GM12878 (cell line): ENCODE data around the gene PKN2. TPM values are rescaled to one million over a fixed set of nuclear protein-coding genes. Genes with fewer than 3 reads are reported as not detected.

Experiments
- ATAC-seq: fragments of 200-7000 bp; cut with Tn5 transposase; 3 replicates; pipeline ENCODE4 v1.9.1; 2020; ENCODE audit warnings: mild to moderate bottlenecking, moderate library complexity
- BruUV-seq: library from RNA; stranded (reverse); fragments of 400-500 nt; replicated peaks from 2 replicates; lab custom pipeline; 2021; lab: Mats Ljungman, UMichigan
- CTCF ChIA-PET: fragments of 300-600 bp; sonication (Branson Sonifier 250); formaldehyde crosslinking; extraction: SDS; loops from one replicate; lab custom pipeline; 2021; ENCODE audit warnings: inconsistent platforms; lab: Yijun Ruan, JAX
- POLR2A ChIA-PET: fragments of 350-600 bp; formaldehyde crosslinking; extraction: SDS; loops from one replicate; lab custom pipeline; 2021; ENCODE audit warnings: inconsistent platforms; lab: Charles Lee
- RAD21 ChIA-PET: fragments of 300-600 bp; sonication (Branson Sonifier 250); formaldehyde crosslinking; loops from one replicate; lab custom pipeline; 2023; ENCODE audit warnings: antibody characterized with exemption; ENCODE audit not compliant: unreplicated experiment; lab: Charles Lee
- SMC1A ChIA-PET: fragments of 300-600 bp; sonication (Branson Sonifier 250); formaldehyde crosslinking; loops from one replicate; lab custom pipeline; 2023; ENCODE audit not compliant: unreplicated experiment, uncharacterized antibody; lab: Charles Lee
- DNase-seq: peaks from one replicate; pipeline ENCODE4 v3.0.0-alpha.2; 2011; ENCODE audit warnings: low read depth, low spot score
- FAIRE-seq: peaks from 3 replicates; lab custom pipeline; 2011; peaks lifted over from hg19 to GRCh38; lab: Jason Lieb, UNC
- H2AFZ ChIP-seq: 2 replicates; pipeline ENCODE4 v1.6.0; 2011; ENCODE audit warnings: low read depth, low read length, control low read depth; ENCODE audit not compliant: control insufficient read depth
- H3K27ac ChIP-seq: 2 replicates; pipeline ENCODE4 v1.5.1; 2011; ENCODE audit warnings: control low read depth; ENCODE audit not compliant: control insufficient read depth, insufficient read depth
- H3K27me3 ChIP-seq, 2 experiments: replicated peaks in 1 of 2; 2 replicates each; pipeline versions ENCODE4 v1.6.0 to v1.6.1; 2011; ENCODE audit warnings: low read length in 1 of 2; ENCODE audit not compliant: control insufficient read depth in 2 of 2, insufficient read depth in 2 of 2
- H3K36me3 ChIP-seq, 2 experiments: 2 replicates each; pipeline ENCODE4 v1.5.1; 2011; ENCODE audit warnings: low read length in 1 of 2; ENCODE audit not compliant: control insufficient read depth in 2 of 2, insufficient read depth in 2 of 2
- H3K4me1 ChIP-seq: 2 replicates; pipeline ENCODE4 v1.6.1; 2011; ENCODE audit warnings: mild to moderate bottlenecking, low read length, moderate library complexity, mixed read lengths; ENCODE audit not compliant: control insufficient read depth, insufficient read depth
- H3K4me2 ChIP-seq: 2 replicates; pipeline ENCODE4 v1.6.0; 2011; ENCODE audit warnings: control low read depth; ENCODE audit not compliant: control insufficient read depth, insufficient read depth
- H3K4me3 ChIP-seq: fragments of 200-600 bp; sonication (generic); 2 replicates; pipeline ENCODE4 v1.5.1; 2016
- H3K79me2 ChIP-seq: 2 replicates; pipeline ENCODE4 v1.6.0; 2011; ENCODE audit warnings: low read length; ENCODE audit not compliant: control insufficient read depth, insufficient read depth
- H3K9ac ChIP-seq: 2 replicates; pipeline ENCODE4 v1.8.0; 2011; ENCODE audit warnings: low read length, control low read depth, mixed read lengths; ENCODE audit not compliant: control insufficient read depth, insufficient read depth
- H3K9me3 ChIP-seq: replicated peaks from 3 replicates; pipeline ENCODE4 v1.5.1; 2011; ENCODE audit warnings: mild to moderate bottlenecking, low read length; ENCODE audit not compliant: control insufficient read depth, insufficient read depth
- H4K20me1 ChIP-seq: 2 replicates; pipeline ENCODE4 v1.6.0; 2011; ENCODE audit not compliant: control insufficient read depth, insufficient read depth
- CHD2 ChIP-seq: IDR thresholded peaks from 2 replicates; pipeline ENCODE4 v1.6.1; 2011; ENCODE audit warnings: low read depth, low read length, improper control_type of control experiment, borderline replicate concordance
- MYB ChIP-seq: fragments of 150-350 bp; IDR thresholded peaks from 2 replicates; pipeline ENCODE4 v1.6.1; 2014; ENCODE audit warnings: mild to moderate bottlenecking, low read depth, low read length, borderline replicate concordance
- WGBS: methylation state at CpG from one replicate; pipeline ENCODE4 v1.1.6; 2016; ENCODE audit warnings: low lambda C conversion rate; ENCODE audit not compliant: insufficient replicate concordance, insufficient coverage; ENCODE audit errors: missing lambda C conversion rate; 5-methylcytosine and 5-hydroxymethylcytosine counted together
- in situ Hi-C: fragments of 300-500 bp; cut with MboI; formaldehyde crosslinking; loops from 9 replicates; pipeline ENCODE4 v1.14.3; 2018; ENCODE audit warnings: mixed read lengths
- intact Hi-C: fragments of 100-400 bp; cut with micrococcal nuclease; formaldehyde crosslinking; loops from one replicate; pipeline ENCODE4 v1.14.2; 2022; ENCODE audit not compliant: unreplicated experiment
- polyA plus RNA-seq, 11 experiments: library from polyadenylated mRNA; depleted of rRNA in 4 of 11; unstranded in 6 of 11; stranded (reverse) in 5 of 11; fragments of >200 nt; fragmentation: Nextera tagmentation in 4 of 11; fragmentation: Illumina TruSeq in 1 of 11; extraction: Ambion mirVana in 4 of 11; extraction: Trizol in 1 of 11; gene quantifications; 1 replicate in 1 of 11; 2 replicates in 10 of 11; pipeline versions ENCODE4 v1.2.1 to v1.2.3, GENCODE V29; 2011 to 2016; ENCODE audit warnings: inconsistent platforms in 2 of 11, missing spikeins in 2 of 11, low read depth in 1 of 11
- total RNA-seq, 4 experiments: library from RNA; depleted of rRNA in 3 of 4; stranded (reverse); fragments of >200 nt in 3 of 4; fragmentation: Illumina TruSeq in 1 of 4; extraction: Trizol in 1 of 4; gene quantifications; 2 replicates each; pipeline versions ENCODE4 v1.2.1 to v1.2.3, GENCODE V29; 2013 to 2021
- TF ChIP-seq, protein P1 (sequence below): fragments of 450-650 bp; IDR thresholded peaks from 2 replicates; pipeline ENCODE4 v1.6.1; 2016; ENCODE audit warnings: mild to moderate bottlenecking

PKN2 gene
- total and polyA plus RNA-seq, 10 of the 15 experiments (the other 5 are each of a cell fraction or from before 2014, with no cell fraction given): 2.6 to 18.3 (median 12.9) TPM

DNA sequence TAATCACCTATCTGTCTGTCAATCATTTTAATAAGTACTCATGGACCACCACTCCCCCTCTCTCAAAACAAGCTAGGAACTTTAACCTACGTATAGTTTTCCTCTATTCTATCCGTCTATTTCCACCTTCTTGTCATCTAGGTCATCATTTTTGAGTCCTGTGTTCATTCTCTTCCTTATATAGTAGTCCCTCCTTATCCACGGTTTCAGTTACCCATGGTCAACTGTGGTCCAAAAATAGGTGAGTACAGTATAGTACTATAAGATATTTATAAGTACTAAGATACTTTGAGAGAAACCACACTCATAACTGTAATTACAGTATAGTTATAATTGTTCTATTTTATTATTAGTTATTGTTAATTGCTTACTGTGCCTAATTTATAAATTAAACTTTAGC lies 7.5 kb downstream of the PKN2 start:
- H3K4me1 ChIP-seq: no peaks in the 10 kb centered on the region
- DNase-seq: no peak
- H4K20me1 ChIP-seq: no peaks in the 10 kb centered on the region
- H3K4me2 ChIP-seq: no peak overlapping the region
- ATAC-seq: no peak; the same call in 2 of the 3 replicates
- in situ Hi-C loops: loop anchor here (25.0 kb wide), 1 partner anchor 1779 kb away; the partner anchor contains the start of genes HS2ST1 and SELENOF
- no peak overlapping the region for H3K27ac ChIP-seq
- no peaks in the 10 kb centered on the region for H3K27me3 ChIP-seq
- TF ChIP-seq CHD2: no peak
- TF ChIP-seq, protein P1, sequence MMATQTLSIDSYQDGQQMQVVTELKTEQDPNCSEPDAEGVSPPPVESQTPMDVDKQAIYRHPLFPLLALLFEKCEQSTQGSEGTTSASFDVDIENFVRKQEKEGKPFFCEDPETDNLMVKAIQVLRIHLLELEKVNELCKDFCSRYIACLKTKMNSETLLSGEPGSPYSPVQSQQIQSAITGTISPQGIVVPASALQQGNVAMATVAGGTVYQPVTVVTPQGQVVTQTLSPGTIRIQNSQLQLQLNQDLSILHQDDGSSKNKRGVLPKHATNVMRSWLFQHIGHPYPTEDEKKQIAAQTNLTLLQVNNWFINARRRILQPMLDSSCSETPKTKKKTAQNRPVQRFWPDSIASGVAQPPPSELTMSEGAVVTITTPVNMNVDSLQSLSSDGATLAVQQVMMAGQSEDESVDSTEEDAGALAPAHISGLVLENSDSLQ: peak; percentile 33; the same call in 1 of the 2 replicates
- BruUV-seq: no TSS peak
- peaks cover 66% of the 10 kb centered on the region for H3K79me2 ChIP-seq
- H3K36me3 ChIP-seq: no peaks in the 10 kb centered on the region
- FAIRE-seq: no peak
- no peak overlapping the region for H3K4me3 ChIP-seq
- ChIA-PET SMC1A (no interaction called here), RAD21 (no interaction called here), CTCF (interaction anchor here (9.0 kb wide), 1 partner anchor 34 kb away, joined by 123 read pairs; no protein-coding TSS in a partner anchor), POLR2A (no interaction called here)
- intact Hi-C loops: no loop called here
- no peak overlapping the region for H3K9ac ChIP-seq
- no peak overlapping the region for H2AFZ ChIP-seq
- no peaks in the 10 kb centered on the region; the same call in 1 of the 3 replicates for H3K9me3 ChIP-seq
- 51% methylated on average over 3 of the region's 3 CpGs for WGBS

DNA sequence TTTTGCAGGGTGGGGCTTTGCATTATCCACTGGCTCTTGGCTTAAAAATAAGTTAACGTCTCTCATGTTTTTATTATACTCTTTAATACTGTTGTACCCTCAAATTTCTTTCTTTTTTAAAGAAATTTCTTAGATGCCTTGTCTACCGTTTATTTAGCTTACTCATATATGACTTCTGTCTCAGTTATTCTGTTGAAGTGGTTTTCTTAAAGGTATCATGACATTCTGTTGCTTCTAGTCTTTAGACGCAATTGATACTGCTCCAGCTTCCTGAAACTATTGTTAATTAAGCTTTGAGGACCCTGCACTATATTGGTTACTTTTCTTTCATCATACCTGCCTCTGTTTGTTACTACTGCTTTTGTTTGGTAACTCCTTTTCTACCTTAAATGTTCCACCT lies 11.7 kb downstream of the PKN2 start:
- in situ Hi-C loops: loop anchor here (25.0 kb wide), 1 partner anchor 1783 kb away; the partner anchor contains the start of genes HS2ST1 and SELENOF
- Histone ChIP-seq H3K9me3 (peaks cover 2% of the 10 kb centered on the region; the same call in 1 of the 3 replicates), H3K9ac (no peak overlapping the region), H3K4me3 (no peak overlapping the region), H4K20me1 (no peaks in the 10 kb centered on the region), H3K27me3 (no peaks in the 10 kb centered on the region), H3K79me2 (peaks cover 47% of the 10 kb centered on the region), H3K4me1 (peaks cover 4% of the 10 kb centered on the region), H3K36me3 (no peaks in the 10 kb centered on the region), H3K4me2 (no peak overlapping the region), H3K27ac (no peak overlapping the region), H2AFZ (no peak overlapping the region)
- intact Hi-C loops: no loop called here
- no peak for ATAC-seq
- ChIA-PET POLR2A (interaction anchor here (0.5 to 2.4 kb wide), 3 partner anchors 10 to 159 kb away, joined by 4 to 10 read pairs (median 5); no protein-coding TSS in a partner anchor), SMC1A (interaction anchor here (0.6 to 4.1 kb wide), 4 partner anchors 9 to 128 kb away, joined by 3 to 29 read pairs (median 4); partner anchors contain the start of gene PKN2), CTCF (interaction anchor here (5.2 kb wide), 1 partner anchor 10 kb away, joined by 29 read pairs; the partner anchor contains the start of gene PKN2), RAD21 (interaction anchor here (0.9 kb wide), 2 partner anchors 9 to 10 kb away, joined by 3 read pairs; no protein-coding TSS in a partner anchor)
- TF ChIP-seq MYB: no peak
- TF ChIP-seq, protein P1: no peak
- no peak for FAIRE-seq
- DNase-seq: no peak
- no TSS peak for BruUV-seq
- 79% methylated on average over 3 of the region's 3 CpGs for WGBS
